Endothelial cell of umbilical vein (primary cell): ENCODE measurements around the gene ENTPD6.

Experiments
- CTCF ChIP-seq, 2 donors: IDR thresholded peaks; 1 replicate in 1 of 2; 2 replicates in 1 of 2; pipeline ENCODE4 v1.5.1; 2011; ENCODE audit warnings: low read length in 2 of 2, mild to moderate bottlenecking in 2 of 2, moderate library complexity in 2 of 2, control low read depth in 1 of 2, inconsistent platforms in 1 of 2, low read depth in 1 of 2; ENCODE audit not compliant: insufficient read depth in 1 of 2; ENCODE audit errors: extremely low read depth in 1 of 2
- EZH2 ChIP-seq: IDR thresholded peaks from 2 replicates; pipeline ENCODE4 v1.6.1; 2012; ENCODE audit warnings: borderline replicate concordance, low read depth, mild to moderate bottlenecking, moderate library complexity, low read length, inconsistent platforms; ENCODE audit not compliant: severe bottlenecking
- FOS ChIP-seq: IDR thresholded peaks from 2 replicates; pipeline ENCODE4 v1.6.1; 2011; ENCODE audit warnings: mild to moderate bottlenecking, low read length, moderate library complexity, borderline replicate concordance; ENCODE audit not compliant: insufficient read depth
- JUN ChIP-seq: IDR thresholded peaks from 2 replicates; pipeline ENCODE4 v1.6.1; 2011; ENCODE audit warnings: borderline replicate concordance, low read depth; ENCODE audit not compliant: insufficient read length, insufficient read depth
- MAX ChIP-seq: IDR thresholded peaks from 2 replicates; pipeline ENCODE4 v1.6.1; 2011; ENCODE audit not compliant: insufficient read depth, insufficient read length
- MYC ChIP-seq: IDR thresholded peaks from one replicate; pipeline ENCODE4 v1.6.1; 2011; ENCODE audit warnings: mild to moderate bottlenecking, low read depth, low read length
- POLR2A ChIP-seq: IDR thresholded peaks from 2 replicates; pipeline ENCODE4 v1.6.1; 2012; ENCODE audit warnings: low read depth, mild to moderate bottlenecking, control low read depth, low read length
- POLR2AphosphoS5 ChIP-seq: IDR thresholded peaks from 2 replicates; pipeline ENCODE4 v1.6.1; 2012; ENCODE audit warnings: low read depth, mild to moderate bottlenecking, control low read depth, low read length, moderate library complexity; ENCODE audit not compliant: insufficient read depth

GRCh38 chr20:25206548-25206947, 11.0 kb downstream of the ENTPD6 start:
- TF ChIP-seq CTCF (IDR thresholded peaks at IDR 0.05; ENCODE audit: extremely low read depth in 1 of 2, insufficient read depth in 1 of 2, low read depth in 1 of 2, low read length in 2 of 2) (no peak), POLR2A (no peak), JUN (no peak), POLR2AphosphoS5 (no peak), FOS (no peak), EZH2 (no peak), MYC (no peak), MAX (no peak)
